BJ (cell line): Measurements from ENCODE around the gene BIVM. TPM values are rescaled to one million over a fixed set of nuclear protein-coding genes. Genes with fewer than 3 reads are reported as not detected.

Experiments used
- CTCF ChIA-PET: fragments of 350-600 bp; formaldehyde crosslinking; extraction: SDS; loops from one replicate; lab custom pipeline; 2021; ENCODE audit warnings: antibody characterized with exemption, inconsistent platforms; lab: Yijun Ruan, JAX
- POLR2A ChIA-PET: fragments of 300-600 bp; sonication (Branson Sonifier 250); formaldehyde crosslinking; extraction: SDS; loops from one replicate; lab custom pipeline; 2021; ENCODE audit warnings: antibody characterized with exemption; lab: Charles Lee
- DNase-seq: peaks from one replicate; pipeline ENCODE4 v3.0.0-alpha.2; 2011; ENCODE audit warnings: low read depth
- H3K27me3 ChIP-seq: 2 replicates; pipeline ENCODE4 v1.6.0; 2011; ENCODE audit warnings: low read length; ENCODE audit not compliant: control insufficient read depth, insufficient read depth
- H3K36me3 ChIP-seq: 2 replicates; pipeline ENCODE4 v1.5.1; 2011; ENCODE audit warnings: low read length; ENCODE audit not compliant: control insufficient read depth, insufficient read depth
- H3K4me3 ChIP-seq: 2 replicates; pipeline ENCODE4 v1.5.1; 2011; ENCODE audit warnings: low read depth, mild to moderate bottlenecking, control low read depth, low read length
- CTCF ChIP-seq: IDR thresholded peaks from 2 replicates; pipeline ENCODE4 v1.5.1; 2011; ENCODE audit warnings: low read depth, mild to moderate bottlenecking, control low read depth, inconsistent platforms, low read length, moderate library complexity; ENCODE audit not compliant: insufficient read depth
- polyA plus RNA-seq: library from polyadenylated mRNA; depleted of rRNA; stranded (reverse); fragments of >200 nt; gene quantifications from 2 replicates; pipeline ENCODE4 v1.2.3, GENCODE V29; 2011

BIVM gene
- polyA plus RNA-seq, 1 experiment: 9.5 TPM

DNA sequence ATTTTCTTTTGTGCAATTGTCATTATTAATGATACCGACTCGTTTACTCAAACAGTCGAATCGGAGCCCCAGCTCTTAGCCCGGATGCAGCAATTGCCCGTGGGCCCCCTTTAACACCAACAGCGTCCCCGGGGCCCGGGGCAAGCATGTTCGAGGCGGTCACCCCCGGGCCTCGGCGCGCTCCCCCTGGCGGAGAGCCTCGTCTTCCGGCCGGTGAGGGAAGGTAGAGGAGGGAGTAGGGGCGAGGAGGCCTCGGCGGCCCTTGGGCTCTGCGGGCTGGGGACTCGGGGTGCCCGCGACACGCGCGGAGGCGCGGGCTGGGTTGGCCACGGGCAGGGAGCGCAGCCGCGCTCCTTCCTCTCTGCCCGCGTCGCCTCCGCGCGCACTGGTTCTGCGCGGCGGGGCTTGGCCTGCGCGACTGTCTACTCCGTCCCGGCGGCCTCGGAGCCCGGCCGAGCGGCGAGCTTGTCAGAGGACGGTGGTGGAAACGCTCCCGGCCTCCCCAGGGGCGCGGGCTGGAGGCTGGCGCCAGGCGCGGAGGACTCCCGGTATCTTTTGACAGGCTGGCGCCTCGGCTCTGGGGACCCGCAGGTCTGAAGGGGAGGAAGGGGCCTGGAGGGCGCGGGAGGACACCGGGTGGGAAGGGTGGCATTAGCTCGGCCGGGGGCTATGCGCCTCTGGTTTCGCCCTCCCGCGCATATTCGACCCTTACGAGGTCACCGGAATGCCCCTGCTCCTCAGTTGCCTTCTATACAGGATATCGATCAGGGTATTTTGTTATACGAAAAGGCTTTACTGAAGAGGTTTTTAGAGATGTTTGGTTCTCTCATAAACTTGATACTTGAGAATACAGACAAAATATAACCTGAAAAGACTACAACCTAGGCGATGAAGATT lies 1.5 kb downstream of the BIVM start:
- peak overlapping the region; percentile 96 for H3K4me3 ChIP-seq
- POLR2A ChIA-PET: interaction anchor here (0.6 kb wide), 1 partner anchor 45 kb away, joined by 3 read pairs; no protein-coding TSS in a partner anchor
- H3K27me3 ChIP-seq: no peaks in the 10 kb centered on the region
- TF ChIP-seq CTCF: peak; percentile 81
- DNase-seq: no peak
- CTCF ChIA-PET: interaction anchor here (0.5 to 4.0 kb wide), 23 partner anchors 10 to 219 kb away, joined by 3 to 11 read pairs (median 3); partner anchors contain the start of gene ERCC5
- no peaks in the 10 kb centered on the region for H3K36me3 ChIP-seq

DNA sequence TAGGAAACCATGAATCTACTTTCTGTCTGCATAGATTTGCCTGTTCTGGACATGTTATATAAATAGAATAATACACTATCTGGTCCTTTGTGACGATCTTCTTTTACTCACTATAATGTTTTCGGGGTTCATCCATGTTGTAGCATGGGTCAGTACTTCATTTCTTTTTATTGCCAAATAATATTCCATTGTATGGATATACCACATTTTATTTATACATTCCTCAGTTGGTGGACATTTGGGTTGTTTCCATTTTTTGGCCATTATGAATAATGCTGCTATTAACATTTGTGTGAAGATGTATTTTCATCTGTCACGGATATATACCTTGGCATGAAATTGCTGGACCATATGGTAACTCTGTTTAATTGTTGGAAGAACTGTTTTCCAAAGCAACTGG lies 6.8 kb downstream of the BIVM start:
- Histone ChIP-seq H3K27me3 (no peaks in the 10 kb centered on the region), H3K36me3 (peaks cover 1% of the 10 kb centered on the region; the same call in 1 of the 2 replicates), H3K4me3 (no peak overlapping the region)
- ChIA-PET CTCF (no interaction called here), POLR2A (no interaction called here)
- no peak for DNase-seq
- TF ChIP-seq CTCF: no peak

GRCh38 chr13:102807699-102808098 lies 8.8 kb downstream of the BIVM start:
- Histone ChIP-seq H3K27me3 (no peaks in the 10 kb centered on the region), H3K4me3 (no peak overlapping the region), H3K36me3 (peaks cover 1% of the 10 kb centered on the region; the same call in 1 of the 2 replicates)
- no peak for TF ChIP-seq CTCF
- no peak for DNase-seq
- CTCF ChIA-PET: interaction anchor here (1.4 kb wide), 1 partner anchor 63 kb away, joined by 5 read pairs; no protein-coding TSS in a partner anchor
- POLR2A ChIA-PET: no interaction called here

DNA sequence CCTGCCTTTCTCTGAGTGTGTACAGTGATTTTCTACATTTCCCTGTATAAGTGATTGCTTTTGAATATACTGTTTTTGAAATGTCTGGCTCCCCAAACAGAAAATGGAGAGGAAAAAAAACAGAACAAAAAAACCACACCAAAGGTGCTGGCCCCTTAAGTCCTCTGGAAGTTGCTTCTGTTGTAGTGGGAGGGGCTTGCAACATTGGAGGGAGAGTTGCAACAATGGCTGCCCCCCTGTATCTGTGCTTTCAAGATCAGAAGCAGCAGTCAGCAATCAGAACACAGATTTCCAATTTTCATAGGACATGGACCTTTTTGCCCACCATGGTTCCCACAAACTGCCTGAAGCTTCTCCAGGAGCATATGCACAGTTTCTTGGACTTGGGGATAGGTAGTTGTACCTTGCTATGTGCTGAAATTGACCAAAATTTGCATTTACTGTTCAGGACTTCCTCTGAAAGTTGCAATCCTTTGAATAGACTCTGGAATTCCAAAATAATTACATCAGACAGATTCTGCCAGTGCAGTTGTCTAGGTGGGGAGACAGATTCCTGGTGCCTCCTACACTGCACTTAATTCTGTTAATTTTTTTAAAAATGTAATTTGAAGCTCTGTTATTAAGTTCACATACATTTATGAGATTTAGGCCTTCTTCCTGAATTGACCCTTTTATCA lies 13.8 kb downstream of the BIVM start:
- H3K4me3 ChIP-seq: no peak overlapping the region
- ChIA-PET POLR2A (no interaction called here), CTCF (interaction anchor here (1.5 to 1.6 kb wide), 2 partner anchors 10 to 13 kb away, joined by 4 to 7 read pairs; no protein-coding TSS in a partner anchor)
- no peaks in the 10 kb centered on the region for H3K27me3 ChIP-seq
- no peaks in the 10 kb centered on the region; the same call in 1 of the 2 replicates for H3K36me3 ChIP-seq
- no peak for TF ChIP-seq CTCF
- DNase-seq: no peak
